HCT116 (cell line): ENCODE data around the gene LTBP1.

ENCODE experiments used
- TF ChIP-seq, protein P1 (sequence below), 3 experiments: fragments of 200-600 bp in 1 of 3; sonication (generic) in 1 of 3; IDR thresholded peaks in 2 of 3; conservative IDR thresholded peaks in 1 of 3; 2 replicates each; pipeline ENCODE4 v1.5.1; 2012 to 2017; ENCODE audit warnings: low read depth in 2 of 3, low read length in 2 of 3, antibody characterized with exemption in 1 of 3, borderline replicate concordance in 1 of 3, control low read depth in 1 of 3, mild to moderate bottlenecking in 1 of 3, mixed read lengths in 1 of 3, mixed run types in 1 of 3, moderate library complexity in 1 of 3; ENCODE audit not compliant: insufficient read depth in 1 of 3
- TF ChIP-seq, protein P2 (sequence below): IDR thresholded peaks from 2 replicates; pipeline ENCODE4 v1.6.1; 2011; ENCODE audit warnings: mild to moderate bottlenecking, low read length, moderate library complexity; ENCODE audit not compliant: insufficient replicate concordance; ENCODE audit errors: extremely low read depth

DNA sequence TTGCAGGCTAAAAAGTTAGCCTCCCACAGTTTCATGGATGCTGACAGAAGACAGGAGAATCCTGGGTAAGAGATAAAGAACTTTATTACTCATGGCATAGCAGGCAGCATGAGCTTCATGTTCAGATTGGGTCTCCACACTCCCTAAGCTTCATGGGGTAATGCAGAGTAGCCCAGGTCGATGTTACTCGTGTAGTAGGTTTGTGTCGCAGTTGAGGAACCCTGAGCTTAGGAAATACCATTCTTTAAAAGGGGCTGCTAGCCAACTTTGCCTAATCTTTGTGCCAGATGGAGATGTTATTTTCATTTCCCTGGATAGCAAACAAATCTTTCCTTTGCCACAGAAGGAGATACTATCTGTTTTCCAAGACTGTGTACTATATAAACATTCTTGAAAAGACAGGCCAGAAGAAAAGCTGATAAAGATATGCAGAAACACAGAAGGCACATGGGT, 117.6 kb downstream of the LTBP1 start:
- TF ChIP-seq, protein P1, sequence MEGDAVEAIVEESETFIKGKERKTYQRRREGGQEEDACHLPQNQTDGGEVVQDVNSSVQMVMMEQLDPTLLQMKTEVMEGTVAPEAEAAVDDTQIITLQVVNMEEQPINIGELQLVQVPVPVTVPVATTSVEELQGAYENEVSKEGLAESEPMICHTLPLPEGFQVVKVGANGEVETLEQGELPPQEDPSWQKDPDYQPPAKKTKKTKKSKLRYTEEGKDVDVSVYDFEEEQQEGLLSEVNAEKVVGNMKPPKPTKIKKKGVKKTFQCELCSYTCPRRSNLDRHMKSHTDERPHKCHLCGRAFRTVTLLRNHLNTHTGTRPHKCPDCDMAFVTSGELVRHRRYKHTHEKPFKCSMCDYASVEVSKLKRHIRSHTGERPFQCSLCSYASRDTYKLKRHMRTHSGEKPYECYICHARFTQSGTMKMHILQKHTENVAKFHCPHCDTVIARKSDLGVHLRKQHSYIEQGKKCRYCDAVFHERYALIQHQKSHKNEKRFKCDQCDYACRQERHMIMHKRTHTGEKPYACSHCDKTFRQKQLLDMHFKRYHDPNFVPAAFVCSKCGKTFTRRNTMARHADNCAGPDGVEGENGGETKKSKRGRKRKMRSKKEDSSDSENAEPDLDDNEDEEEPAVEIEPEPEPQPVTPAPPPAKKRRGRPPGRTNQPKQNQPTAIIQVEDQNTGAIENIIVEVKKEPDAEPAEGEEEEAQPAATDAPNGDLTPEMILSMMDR (IDR thresholded peaks at IDR 0.05 in 2 of 3, conservative IDR thresholded peaks at IDR 0.05 in 1 of 3; ENCODE audit: borderline replicate concordance in 1 of 3, insufficient read depth in 1 of 3, low read depth in 2 of 3, low read length in 2 of 3): no peak
- TF ChIP-seq, protein P2, sequence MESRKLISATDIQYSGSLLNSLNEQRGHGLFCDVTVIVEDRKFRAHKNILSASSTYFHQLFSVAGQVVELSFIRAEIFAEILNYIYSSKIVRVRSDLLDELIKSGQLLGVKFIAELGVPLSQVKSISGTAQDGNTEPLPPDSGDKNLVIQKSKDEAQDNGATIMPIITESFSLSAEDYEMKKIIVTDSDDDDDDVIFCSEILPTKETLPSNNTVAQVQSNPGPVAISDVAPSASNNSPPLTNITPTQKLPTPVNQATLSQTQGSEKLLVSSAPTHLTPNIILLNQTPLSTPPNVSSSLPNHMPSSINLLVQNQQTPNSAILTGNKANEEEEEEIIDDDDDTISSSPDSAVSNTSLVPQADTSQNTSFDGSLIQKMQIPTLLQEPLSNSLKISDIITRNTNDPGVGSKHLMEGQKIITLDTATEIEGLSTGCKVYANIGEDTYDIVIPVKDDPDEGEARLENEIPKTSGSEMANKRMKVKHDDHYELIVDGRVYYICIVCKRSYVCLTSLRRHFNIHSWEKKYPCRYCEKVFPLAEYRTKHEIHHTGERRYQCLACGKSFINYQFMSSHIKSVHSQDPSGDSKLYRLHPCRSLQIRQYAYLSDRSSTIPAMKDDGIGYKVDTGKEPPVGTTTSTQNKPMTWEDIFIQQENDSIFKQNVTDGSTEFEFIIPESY: no peak
